Stimulated activated CD8-positive, alpha-beta memory T cell treated with anti-CD3 and anti-CD28 coated beads, Interleukin-7, amount 100 ng/mL, for 1 hour (primary cell): ENCODE measurements around the gene ITSN1.

ENCODE experiments used
- DNase-seq, 2 donors: peaks; one replicate each; pipeline ENCODE4 v3.0.0-alpha.2; 2020; ENCODE audit warnings: low read depth in 2 of 2

The ITSN1 gene

DNA sequence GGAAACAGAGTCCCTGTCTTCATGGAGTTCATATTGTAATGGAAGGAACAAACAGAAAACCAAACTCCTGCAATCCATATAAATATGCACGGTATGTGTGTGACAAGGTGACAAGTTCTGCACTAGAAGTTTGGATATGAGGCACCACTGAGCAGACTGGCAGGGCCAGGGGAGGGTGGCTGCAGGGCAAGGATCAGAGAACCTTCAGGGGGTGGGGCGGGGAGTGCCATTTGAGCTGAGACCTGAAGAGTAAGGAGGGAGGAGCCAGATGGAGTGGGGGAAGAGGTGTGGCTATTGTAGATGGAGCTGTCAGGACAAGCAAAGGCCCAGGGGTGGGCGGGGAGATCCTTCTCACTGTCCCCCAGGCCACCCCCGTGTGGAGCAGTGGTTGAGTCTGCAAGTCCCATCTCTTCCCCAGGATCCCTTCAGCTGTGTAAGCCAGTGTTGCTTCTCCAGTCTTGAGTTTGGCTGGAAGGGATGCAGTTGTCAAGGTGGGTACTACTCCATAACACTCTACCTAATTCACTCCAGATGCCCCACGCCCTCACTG is 196.9 kb downstream of the ITSN1 start:
- no peak for DNase-seq

DNA sequence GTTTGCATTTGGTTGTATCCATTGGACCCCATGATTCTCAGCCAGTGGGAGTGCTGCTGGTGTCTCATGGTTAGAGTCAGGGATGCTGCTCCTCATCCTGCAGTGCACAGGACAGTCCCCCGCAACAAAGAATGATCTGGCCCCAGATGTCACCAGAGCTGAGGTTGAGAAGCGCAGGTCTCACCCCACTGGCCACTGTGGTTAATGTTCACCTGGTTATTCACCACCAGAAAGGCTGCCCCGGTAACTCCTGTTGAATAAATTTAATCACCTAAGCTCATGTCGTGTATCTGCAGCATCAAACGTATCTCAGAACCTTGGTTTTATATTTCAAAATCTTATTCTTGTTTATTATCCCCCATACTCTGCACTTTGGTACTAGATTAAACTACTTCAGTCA is 197.5 kb downstream of the ITSN1 start:
- no peak for DNase-seq

DNA sequence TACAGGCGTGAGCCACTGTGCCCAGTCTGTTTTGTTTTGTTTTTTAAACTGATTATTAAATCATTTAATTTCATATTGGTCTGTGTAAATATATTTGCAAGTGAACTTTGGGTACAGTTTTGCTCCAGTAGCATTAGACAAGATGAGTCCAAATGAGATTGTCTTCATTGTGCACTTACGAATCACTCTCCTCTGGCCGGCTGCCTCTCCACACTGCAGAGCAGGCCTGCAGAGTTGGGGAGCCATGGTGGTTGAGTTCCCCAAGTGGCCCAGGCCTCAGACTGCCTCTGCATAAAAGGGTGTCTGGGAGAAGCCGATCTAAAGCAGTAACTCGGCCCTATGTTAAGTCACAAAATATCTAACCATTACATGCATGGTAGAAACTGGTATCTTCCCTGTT is 198.5 kb downstream of the ITSN1 start:
- no peak for DNase-seq

DNA sequence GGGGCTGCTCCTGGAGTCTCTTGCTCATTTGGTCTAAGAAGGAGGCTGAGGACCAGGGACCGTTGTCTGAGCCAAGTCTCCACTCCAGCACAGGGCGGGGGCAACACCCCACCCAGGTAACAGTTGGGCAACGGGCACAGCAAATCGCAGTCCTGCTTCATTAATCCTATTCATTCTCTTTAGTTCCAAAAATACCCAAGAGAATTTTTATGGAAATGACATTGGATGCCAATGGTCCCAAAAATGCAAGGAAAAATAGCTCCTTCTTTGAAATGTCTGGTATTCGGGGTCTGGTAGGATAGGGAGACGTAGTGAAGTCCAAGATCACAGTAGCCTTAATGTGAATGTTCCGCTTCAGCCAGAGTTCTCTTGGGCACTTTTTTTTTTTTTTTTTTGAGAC is 199.3 kb downstream of the ITSN1 start:
- DNase-seq: no peak

DNA sequence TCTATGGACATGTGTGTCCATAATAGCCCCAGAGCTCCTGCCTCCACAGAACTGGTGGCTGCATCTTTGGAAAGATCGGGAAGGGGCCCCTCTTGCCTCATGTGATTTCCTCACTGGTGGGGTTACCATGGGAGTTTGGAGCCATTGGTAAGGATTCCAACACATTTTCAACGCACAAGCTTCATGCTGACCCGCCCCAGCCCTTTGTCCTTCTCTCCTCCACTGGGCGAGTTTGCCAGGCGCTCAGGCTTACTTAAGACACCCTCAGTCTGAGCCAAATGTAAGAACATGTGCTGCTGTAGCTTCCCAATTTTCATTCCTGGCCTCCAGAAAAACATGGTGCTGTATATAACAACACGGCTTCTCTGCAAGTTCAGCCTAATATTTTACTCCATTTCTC is 200.9 kb downstream of the ITSN1 start:
- no peak for DNase-seq

DNA sequence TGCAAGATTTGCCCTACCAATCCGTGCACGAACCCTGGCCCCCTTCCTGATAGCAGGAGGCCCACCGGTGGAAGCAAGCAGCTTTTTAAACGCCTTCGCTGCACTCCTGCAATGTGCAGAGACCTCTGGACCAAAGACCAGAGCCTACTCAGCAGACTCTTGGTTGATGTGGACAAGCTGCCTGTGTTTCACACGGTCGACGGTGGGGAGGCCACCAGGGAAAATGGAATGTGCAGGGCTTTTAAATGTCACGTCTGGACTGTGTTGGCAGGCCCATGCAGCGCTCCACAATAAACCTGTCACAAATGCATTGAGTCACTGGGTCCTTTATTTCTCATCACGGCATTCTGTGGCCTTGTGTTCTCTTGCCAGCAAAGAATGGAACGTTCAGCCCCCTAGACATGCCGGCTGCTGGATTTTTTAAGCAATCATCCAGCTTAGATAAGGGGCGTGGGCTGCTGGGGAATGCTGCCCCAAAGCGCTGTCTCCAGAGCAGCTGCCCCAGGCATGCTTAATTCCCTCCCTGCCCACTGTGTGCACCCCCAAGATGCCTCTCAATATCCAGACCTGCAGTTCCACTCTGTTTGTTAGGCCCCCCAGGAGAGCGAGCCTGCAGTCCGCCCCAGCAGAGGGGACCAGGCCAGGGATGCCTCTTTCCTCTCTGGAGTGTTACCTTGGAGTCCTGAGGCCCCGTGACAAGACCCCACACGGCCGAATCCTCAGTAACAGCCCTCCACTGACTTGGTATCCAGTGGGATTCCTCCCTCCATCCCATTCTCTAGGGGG is 202.0 kb downstream of the ITSN1 start:
- DNase-seq: no peak

DNA sequence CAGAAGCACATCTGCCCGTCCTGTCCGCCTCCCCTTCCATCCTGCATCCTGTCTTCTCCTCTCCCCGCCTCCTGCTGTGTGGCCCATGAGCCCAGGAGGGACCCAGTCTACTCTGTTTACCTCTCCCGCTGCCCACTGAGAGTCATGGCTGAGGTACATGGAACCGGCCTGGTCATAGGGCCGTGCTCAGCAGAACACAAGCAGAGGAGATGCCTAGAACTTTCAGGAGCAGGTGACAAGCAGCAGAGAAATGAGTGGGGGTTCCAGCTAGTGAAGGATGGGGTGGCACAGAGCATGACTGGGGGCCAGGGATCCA is 202.5 kb downstream of the ITSN1 start:
- DNase-seq: no peak

DNA sequence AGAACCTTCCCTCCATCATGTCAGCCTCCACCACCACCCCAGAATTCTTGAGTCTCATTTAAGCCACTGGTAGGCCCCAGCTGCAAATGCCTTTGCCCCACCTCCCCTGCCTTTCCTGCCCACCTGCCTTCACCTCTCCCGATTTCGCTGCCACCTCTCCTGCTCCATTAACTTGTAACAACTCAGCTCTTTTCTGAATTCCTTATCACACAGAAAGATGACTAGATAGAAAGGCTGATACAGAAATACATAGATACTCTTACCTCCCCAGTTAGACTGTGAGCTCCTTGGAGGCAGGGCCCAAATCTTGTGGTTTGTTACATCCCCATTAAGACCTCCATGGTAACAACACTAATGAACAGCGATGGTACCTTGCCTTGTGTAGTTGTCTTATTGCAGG is 203.8 kb downstream of the ITSN1 start:
- DNase-seq: no peak

DNA sequence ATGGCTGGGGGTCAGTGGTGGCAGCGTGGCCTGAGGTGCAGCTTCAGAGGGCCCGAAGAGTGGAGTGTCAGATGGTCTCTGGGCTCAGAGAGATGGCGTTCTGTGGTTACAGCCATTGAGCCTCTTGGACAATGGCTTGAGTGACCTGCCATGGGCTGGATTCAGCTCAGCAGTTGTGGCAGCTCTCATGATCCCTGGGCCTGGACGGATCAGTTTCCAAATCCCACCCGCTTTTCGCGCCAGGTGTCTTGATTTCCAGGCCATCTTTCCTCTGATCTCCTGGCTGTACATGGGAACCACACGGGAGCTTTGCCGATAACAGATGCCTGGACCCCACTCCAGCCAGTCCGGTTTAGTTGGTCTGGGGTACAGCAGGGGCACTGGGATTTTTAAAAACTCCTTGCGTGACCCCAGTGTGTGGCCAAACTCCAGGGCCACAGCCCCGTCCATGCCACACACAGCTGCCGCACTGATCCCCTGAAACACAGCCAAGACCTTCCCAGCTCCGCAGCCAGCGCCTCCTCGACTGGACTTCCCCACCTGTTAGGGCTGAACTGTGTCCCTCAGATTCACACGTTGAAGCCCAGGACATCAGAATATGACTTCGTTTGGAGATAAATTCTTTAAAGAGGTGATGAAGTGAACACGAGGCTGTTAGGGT is 205.4 kb downstream of the ITSN1 start:
- no peak for DNase-seq

DNA sequence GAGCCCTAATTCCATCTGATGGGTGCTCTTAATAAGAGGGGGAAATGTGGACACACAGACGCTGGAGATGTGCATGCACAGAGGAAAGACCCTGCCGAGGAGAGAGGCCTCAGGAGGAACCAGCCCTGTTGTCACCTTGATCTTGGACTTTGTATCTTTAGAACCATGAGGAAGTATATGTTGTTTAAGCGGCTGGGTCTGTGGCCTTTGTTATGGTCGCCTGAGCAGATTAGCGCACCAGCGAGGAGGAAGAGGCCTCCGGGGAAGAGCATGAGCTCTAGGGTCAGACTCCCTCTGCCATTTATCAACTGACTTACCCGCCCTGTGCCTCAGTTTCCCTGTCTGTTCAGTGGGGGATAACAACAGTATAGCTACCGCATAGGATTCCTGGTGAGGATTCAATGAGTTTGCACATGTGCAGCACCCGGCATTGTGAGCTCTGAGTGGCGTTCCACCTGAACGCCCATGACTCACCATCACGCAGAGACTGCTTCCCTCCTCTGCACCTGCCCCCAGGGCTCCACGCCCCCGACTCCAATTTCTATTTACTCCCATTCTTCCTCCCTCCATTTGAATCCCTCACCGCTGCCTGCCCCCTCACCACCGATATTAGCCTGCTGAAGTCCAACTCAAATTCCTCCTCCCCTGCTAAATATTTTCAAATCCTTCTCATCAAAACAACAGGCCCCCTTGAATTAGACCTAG is 206.1 kb downstream of the ITSN1 start:
- no peak for DNase-seq

DNA sequence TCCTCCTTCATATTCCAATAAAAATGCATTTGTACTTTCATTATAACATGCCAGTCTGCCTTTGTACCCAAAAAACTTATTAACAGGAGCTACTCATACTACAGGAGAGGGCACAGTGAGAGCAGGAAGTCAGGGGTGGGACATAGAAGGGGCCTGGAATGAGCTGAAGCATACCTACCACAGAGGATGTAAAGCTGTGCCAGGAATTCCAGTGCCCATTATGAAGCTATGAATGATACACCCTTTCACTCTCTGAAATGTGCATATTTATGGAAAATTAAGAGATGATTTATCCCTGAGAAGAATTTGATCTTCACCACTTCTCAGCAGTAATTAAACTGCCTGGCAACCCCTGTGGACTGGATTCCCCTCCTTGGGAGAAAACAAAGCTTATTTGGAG is 207.5 kb downstream of the ITSN1 start:
- DNase-seq: no peak

DNA sequence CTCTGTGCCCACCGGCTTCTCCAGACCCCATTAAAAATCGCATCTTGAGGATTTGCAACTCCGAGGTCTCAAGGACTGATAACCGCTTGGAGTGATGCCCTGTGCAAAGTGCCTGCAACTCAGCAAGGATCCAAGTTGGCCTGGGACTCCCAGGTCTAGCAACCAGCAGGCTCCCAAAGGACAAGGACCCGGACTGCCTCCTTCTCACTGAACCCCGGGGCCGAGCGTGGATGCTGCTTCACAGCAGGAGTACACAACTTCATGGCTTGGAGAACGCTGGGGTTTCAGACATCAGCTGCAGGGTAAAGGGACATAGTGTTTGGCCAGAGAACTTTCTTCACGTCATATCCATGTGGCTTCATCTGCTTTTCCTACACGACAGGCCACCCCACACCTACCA is 208.1 kb downstream of the ITSN1 start:
- DNase-seq: no peak

DNA sequence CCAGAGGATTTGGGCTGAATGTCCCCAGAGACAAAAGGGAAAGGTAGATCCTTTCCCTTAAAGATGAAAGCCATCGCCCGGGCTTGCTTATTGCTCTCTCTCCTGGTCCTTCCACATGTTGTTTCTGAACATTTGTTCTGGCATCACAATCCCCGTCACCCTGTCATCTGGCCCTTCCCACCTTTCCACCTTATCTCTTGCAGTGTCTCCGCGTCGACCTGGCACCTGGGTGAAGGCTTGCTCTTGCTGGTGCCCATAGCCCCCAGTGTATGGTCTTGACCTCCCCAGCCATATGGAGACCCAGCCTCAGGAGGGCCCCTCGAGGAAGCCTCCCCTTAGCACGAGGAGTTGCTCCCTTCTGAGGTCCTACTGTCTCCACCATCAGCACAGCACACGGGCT is 208.7 kb downstream of the ITSN1 start:
- DNase-seq: no peak

DNA sequence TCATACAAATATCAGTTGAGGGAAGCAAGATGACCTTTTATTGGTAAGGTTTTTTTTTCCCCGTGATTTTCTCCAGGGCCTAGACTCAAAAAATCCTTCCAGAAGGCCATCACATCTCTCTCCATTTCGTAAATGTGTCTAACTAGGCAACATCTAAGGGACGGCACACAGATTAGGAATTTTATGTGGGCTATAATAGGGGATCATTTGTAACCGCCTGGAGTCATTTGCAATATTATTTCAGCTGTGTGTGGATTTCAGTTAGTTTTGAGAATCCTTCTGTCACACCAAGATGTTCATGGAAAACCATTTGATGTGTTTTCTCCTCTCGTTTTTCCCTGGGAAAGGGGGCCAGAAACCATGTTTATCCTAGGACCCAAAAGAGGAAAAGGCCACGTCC is 210.2 kb downstream of the ITSN1 start:
- DNase-seq: no peak

DNA sequence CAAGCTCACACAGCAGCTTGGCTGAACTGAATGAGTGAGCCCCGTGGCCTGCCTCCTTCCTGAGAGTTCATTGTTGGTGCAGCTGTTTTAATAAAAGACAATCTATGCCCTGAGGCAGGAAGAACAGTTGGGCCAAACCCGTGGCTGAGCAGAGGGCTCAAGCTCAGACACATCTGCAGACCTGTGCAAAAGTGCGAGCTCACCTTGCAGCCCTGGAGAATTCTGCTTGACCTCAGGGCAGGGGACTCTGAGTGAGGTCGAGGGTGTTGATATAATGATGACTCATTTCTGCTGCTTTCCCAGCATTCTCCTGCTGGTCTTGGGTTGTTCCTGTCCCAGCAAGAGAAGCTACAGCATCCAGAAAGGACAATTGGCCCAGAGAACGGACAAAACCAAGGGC is 212.3 kb downstream of the ITSN1 start:
- no peak for DNase-seq

DNA sequence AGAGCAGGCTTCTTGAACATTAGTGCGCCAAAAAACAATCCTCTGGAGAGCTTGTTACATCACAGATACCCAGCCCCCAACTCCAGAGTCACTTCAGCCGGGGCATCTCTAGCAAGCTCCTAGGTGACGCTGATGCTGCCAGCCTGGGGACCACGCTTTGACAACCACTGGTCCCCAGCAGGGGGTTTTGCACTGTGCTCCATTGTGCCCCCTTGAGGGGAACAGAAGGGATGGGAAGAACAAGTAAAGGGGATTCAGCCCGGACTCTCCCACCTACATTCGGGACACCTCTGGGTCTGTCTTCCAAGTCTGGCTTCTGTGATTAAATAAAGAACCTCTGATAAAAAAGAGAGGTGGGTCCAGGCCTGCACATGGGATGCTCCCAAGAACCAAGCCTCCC is 212.9 kb downstream of the ITSN1 start:
- no peak for DNase-seq

DNA sequence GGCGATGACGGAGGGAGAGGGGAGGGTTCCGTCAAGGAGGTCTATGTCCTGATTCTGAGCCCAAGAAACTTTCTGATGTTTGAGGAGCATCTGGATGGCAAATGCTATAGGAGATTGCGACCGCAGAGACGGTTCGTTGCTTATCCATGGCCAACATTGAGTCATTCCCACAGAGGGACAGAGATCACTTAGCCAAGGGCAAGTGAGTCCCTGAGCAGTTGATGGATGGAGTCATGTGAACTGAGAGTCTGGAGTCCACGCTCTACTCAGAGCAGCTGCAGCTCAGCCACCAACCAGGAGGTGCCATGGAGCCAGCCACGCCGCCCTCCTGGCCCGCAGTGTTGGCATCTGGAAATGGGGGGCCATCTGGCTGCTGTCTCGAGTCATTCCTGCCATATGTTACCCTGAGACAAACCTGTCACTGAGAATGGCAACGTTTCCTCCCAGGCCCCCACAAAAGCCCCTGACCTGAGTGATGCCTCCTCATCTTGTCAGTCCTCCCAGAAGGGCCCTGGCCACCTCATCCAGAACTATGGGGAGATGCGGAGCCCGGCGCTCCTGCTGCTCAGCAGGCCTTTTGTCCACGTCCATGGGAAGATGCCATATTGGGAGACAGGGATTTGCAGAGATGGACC is 214.7 kb downstream of the ITSN1 start:
- no peak for DNase-seq

DNA sequence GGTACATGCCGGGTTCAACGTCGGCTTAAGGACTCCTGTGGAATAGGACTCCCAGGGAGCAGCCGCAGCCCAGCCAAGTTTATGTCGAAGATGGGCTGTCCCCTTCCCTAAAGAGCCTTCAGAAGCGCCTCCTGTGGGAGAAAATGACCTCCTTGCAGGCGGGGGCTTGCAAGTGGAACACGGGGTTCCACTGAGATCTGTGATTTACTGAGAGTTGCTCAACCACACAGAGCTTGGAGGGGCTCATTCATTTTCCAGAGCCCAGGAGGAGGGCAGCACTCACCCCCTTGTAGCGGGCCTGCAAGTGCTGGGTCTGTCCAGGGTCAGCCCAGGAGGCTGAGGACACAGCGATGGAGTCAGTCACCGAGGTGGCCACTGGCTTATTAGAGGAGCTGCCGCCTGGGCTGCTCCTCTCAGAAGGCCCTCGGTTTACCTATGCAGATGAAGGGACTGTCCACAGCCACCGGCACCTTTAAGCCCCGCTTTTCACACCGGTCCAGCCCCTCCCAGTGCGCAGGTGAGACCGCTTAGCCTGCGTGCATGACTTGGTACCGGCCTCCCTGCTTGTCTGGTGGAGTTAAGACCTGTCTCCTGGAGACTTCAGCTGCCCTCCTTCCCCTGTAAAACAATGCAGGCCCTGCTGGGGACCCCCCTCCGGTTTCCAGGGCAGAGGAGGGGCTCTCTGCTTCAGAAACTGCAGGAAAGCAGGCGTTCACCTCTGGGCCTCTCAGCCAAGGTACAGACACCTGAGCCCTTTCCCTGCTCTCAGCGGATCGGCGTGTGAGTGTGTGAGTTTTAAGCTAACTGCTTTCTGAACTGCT is 215.8 kb downstream of the ITSN1 start:
- no peak for DNase-seq

DNA sequence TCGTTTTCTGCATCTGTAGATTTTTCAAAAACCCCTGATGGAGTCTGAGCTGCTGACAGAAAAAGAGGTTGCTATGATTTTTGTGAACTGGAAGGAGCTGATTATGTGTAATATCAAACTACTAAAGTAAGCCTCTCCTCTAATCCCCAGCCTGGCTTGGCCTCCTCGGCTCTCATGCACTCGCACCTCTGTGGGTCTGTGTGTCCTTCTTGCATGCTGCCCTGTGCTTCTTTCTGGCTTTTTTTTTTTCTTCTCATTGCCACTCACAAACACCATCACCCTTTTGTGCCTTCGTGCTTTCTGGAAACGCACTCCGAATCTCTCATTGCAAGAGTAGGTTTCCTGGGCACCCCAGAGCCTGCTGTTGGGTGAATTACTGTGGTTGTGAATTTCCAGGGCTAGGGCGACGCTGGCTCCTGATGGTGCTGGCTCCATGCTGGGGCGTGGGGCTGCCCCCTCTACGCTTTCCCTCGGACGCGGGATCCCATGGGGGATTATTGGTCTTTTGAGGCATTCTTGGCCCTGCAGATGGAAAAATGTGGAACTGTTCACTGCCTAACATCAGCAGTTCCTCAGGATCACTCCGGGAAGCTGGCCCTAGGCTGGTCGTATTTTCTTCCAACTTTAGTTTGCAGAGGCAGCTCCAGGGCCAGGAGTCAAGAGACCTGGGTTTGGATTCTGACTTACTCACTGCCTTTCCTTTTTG is 216.5 kb downstream of the ITSN1 start:
- no peak for DNase-seq

DNA sequence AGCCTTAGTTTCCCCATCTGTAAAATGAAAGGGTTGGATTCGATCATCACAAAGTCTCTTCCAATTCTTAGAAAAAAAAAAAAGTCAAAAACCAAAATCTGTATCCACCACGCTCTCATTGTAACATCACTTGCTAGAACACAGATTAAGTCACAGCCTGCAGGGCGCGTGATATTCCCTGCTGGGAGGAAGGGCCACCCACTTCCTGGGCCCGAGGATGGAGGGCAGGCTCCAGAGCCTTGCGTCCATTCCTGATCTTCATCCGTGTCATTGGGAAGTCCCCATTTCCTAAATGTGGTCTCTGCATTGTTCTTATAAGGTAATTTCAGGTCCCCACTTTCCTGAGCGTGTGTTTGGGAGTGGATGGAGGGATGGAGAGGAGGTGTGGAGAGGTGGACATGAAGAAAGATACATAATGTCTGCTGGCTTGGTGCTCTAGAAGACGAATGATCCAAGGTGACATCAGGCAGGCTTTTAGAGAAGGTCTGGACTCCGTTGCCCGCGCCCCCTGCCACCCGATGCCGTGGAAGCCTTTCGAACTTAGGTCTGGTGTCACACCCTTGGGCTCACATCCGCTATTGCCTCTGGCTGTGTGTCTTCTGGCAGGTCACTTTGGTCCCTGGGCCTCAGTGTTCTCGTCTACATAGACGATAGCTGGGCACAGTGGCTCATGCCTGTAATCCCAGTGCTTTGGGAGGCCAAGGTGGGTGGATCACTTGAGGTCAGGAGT is 217.2 kb downstream of the ITSN1 start:
- DNase-seq: no peak
